GM12891 (cell line): ENCODE data around the gene AXIN1.

Experiments used
- PAX5 ChIP-seq: IDR thresholded peaks from 2 replicates; pipeline ENCODE4 v1.6.1; 2011; ENCODE audit warnings: low read length, moderate library complexity, mild to moderate bottlenecking; ENCODE audit not compliant: insufficient read depth, severe bottlenecking
- POLR2A ChIP-seq: IDR thresholded peaks from 2 replicates; pipeline ENCODE4 v1.6.1; 2011; ENCODE audit warnings: low read depth, low read length, control low read depth
- POLR2AphosphoS5 ChIP-seq: IDR thresholded peaks from 2 replicates; pipeline ENCODE4 v1.6.1; 2011; ENCODE audit warnings: low read depth, low read length, control low read depth
- POU2F2 ChIP-seq: IDR thresholded peaks from 2 replicates; pipeline ENCODE4 v1.6.1; 2011; ENCODE audit warnings: low read depth, mild to moderate bottlenecking, control low read depth, low read length, moderate library complexity
- SPI1 ChIP-seq: IDR thresholded peaks from 2 replicates; pipeline ENCODE4 v1.6.1; 2011; ENCODE audit warnings: low read depth, low read length, control low read depth
- TAF1 ChIP-seq: IDR thresholded peaks from 2 replicates; pipeline ENCODE4 v1.6.1; 2011; ENCODE audit warnings: low read depth, low read length, control low read depth

DNA sequence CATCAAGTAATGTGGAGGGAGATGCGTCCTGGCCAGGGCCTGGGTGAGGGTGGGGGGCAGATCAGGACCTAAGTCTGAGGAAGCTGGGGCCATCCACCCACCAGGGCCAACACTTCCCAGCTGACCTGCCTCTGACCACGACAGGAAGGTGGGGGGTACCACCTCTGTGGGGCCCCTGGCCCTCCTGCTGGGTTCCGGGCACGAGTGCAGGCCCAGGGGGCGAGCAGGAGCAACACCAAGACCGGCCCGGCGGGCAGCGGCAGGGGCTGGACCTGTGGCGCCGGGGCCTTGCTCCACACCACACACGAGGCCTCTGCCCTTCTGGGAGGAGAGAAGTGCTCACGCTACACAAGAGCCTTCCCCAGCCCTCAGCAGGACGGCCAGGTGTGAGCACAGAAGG is 56.2 kb downstream of the AXIN1 start:
- TF ChIP-seq POLR2AphosphoS5 (no peak), POLR2A (no peak), SPI1 (no peak), POU2F2 (no peak), TAF1 (no peak), PAX5 (no peak)
